ENCODE measurements around the gene TMX3.

The TMX3 gene

GRCh38 chr18:68665628-68666027, 49.3 kb downstream of the TMX3 start:
- no peaks in the 10 kb centered on the region for H3K27me3 ChIP-seq (ENCODE audit: insufficient read depth, low read length)
- H3K27ac ChIP-seq (ENCODE audit: low read depth, low read length): no peak overlapping the region
- H3K4me1 ChIP-seq (ENCODE audit: insufficient read depth, low read length): no peaks in the 10 kb centered on the region
- 97% methylated on average over 1 of the region's 1 CpG for WGBS
- H3K9me3 ChIP-seq (ENCODE audit: insufficient read depth, low read depth, low read length): no peaks in the 10 kb centered on the region
- H3K9ac ChIP-seq (ENCODE audit: low read depth, low read length): no peak overlapping the region
- H3K4me3 ChIP-seq (ENCODE audit: low read length): no peak overlapping the region
- no peaks in the 10 kb centered on the region for H3K36me3 ChIP-seq (ENCODE audit: insufficient read depth, low read length)

GRCh38 chr18:68662754-68663153, 52.2 kb downstream of the TMX3 start:
- H3K27ac ChIP-seq (ENCODE audit: low read depth, low read length): no peak overlapping the region
- H3K9ac ChIP-seq (ENCODE audit: low read depth, low read length): no peak overlapping the region
- WGBS: 100% methylated on average over 1 of the region's 4 CpGs
- no peaks in the 10 kb centered on the region for H3K36me3 ChIP-seq (ENCODE audit: insufficient read depth, low read length)
- H3K4me1 ChIP-seq (ENCODE audit: insufficient read depth, low read length): no peaks in the 10 kb centered on the region
- H3K4me3 ChIP-seq (ENCODE audit: low read length): no peak overlapping the region
- H3K27me3 ChIP-seq (ENCODE audit: insufficient read depth, low read length): no peaks in the 10 kb centered on the region
- no peaks in the 10 kb centered on the region for H3K9me3 ChIP-seq (ENCODE audit: insufficient read depth, low read depth, low read length)

- Histone ChIP-seq H3K27ac (ENCODE audit: low read depth, low read length) (no peak overlapping the region), H3K9ac (ENCODE audit: low read depth, low read length) (no peak overlapping the region), H3K9me3 (ENCODE audit: insufficient read depth, low read depth, low read length) (no peaks in the 10 kb centered on the region), H3K4me1 (ENCODE audit: insufficient read depth, low read length) (no peaks in the 10 kb centered on the region), H3K36me3 (ENCODE audit: insufficient read depth, low read length) (no peaks in the 10 kb centered on the region), H3K27me3 (ENCODE audit: insufficient read depth, low read length) (no peaks in the 10 kb centered on the region), H3K4me3 (ENCODE audit: low read length) (no peak overlapping the region)
- 86% methylated on average over 4 of the region's 5 CpGs for WGBS
Observed at GRCh38 chr18:68660354-68661183, 54.3 kb downstream of the TMX3 start.

GRCh38 chr18:68648191-68648590, 66.7 kb downstream of the TMX3 start:
- H3K36me3 ChIP-seq (ENCODE audit: insufficient read depth, low read length): no peaks in the 10 kb centered on the region
- no peaks in the 10 kb centered on the region for H3K27me3 ChIP-seq (ENCODE audit: insufficient read depth, low read length)
- H3K4me1 ChIP-seq (ENCODE audit: insufficient read depth, low read length): no peaks in the 10 kb centered on the region
- no peaks in the 10 kb centered on the region for H3K9me3 ChIP-seq (ENCODE audit: insufficient read depth, low read depth, low read length)
- no peak overlapping the region for H3K27ac ChIP-seq (ENCODE audit: low read depth, low read length)
- H3K4me3 ChIP-seq (ENCODE audit: low read length): no peak overlapping the region
- no peak overlapping the region for H3K9ac ChIP-seq (ENCODE audit: low read depth, low read length)

GRCh38 chr18:68642003-68642402, 72.9 kb downstream of the TMX3 start:
- 87% methylated on average over 3 of the region's 3 CpGs for WGBS
- H3K4me3 ChIP-seq (ENCODE audit: low read length): no peak overlapping the region
- H3K27me3 ChIP-seq (ENCODE audit: insufficient read depth, low read length): no peaks in the 10 kb centered on the region
- H3K27ac ChIP-seq (ENCODE audit: low read depth, low read length): no peak overlapping the region
- no peak overlapping the region for H3K9ac ChIP-seq (ENCODE audit: low read depth, low read length)
- no peaks in the 10 kb centered on the region for H3K9me3 ChIP-seq (ENCODE audit: insufficient read depth, low read depth, low read length)
- H3K4me1 ChIP-seq (ENCODE audit: insufficient read depth, low read length): no peaks in the 10 kb centered on the region
- H3K36me3 ChIP-seq (ENCODE audit: insufficient read depth, low read length): no peaks in the 10 kb centered on the region

GRCh38 chr18:68640861-68641260, 74.0 kb downstream of the TMX3 start:
- H3K9me3 ChIP-seq (ENCODE audit: insufficient read depth, low read depth, low read length): no peaks in the 10 kb centered on the region
- H3K27me3 ChIP-seq (ENCODE audit: insufficient read depth, low read length): no peaks in the 10 kb centered on the region
- H3K4me1 ChIP-seq (ENCODE audit: insufficient read depth, low read length): no peaks in the 10 kb centered on the region
- no peaks in the 10 kb centered on the region for H3K36me3 ChIP-seq (ENCODE audit: insufficient read depth, low read length)
- no peak overlapping the region for H3K4me3 ChIP-seq (ENCODE audit: low read length)
- H3K27ac ChIP-seq (ENCODE audit: low read depth, low read length): no peak overlapping the region
- no peak overlapping the region for H3K9ac ChIP-seq (ENCODE audit: low read depth, low read length)

- Histone ChIP-seq H3K27ac (ENCODE audit: low read depth, low read length) (no peak overlapping the region), H3K9ac (ENCODE audit: low read depth, low read length) (no peak overlapping the region), H3K36me3 (ENCODE audit: insufficient read depth, low read length) (no peaks in the 10 kb centered on the region), H3K4me3 (ENCODE audit: low read length) (no peak overlapping the region), H3K4me1 (ENCODE audit: insufficient read depth, low read length) (no peaks in the 10 kb centered on the region), H3K9me3 (ENCODE audit: insufficient read depth, low read depth, low read length) (no peaks in the 10 kb centered on the region), H3K27me3 (ENCODE audit: insufficient read depth, low read length) (no peaks in the 10 kb centered on the region)
- 93% methylated on average over 6 of the region's 6 CpGs for WGBS
Observed at GRCh38 chr18:68638613-68639012, 76.3 kb downstream of the TMX3 start.

- no peaks in the 10 kb centered on the region for H3K27me3 ChIP-seq (ENCODE audit: insufficient read depth, low read length)
- H3K27ac ChIP-seq (ENCODE audit: low read depth, low read length): no peak overlapping the region
- H3K4me1 ChIP-seq (ENCODE audit: insufficient read depth, low read length): no peaks in the 10 kb centered on the region
- H3K36me3 ChIP-seq (ENCODE audit: insufficient read depth, low read length): no peaks in the 10 kb centered on the region
- no peak overlapping the region for H3K4me3 ChIP-seq (ENCODE audit: low read length)
- H3K9ac ChIP-seq (ENCODE audit: low read depth, low read length): no peak overlapping the region
- no peaks in the 10 kb centered on the region for H3K9me3 ChIP-seq (ENCODE audit: insufficient read depth, low read depth, low read length)
Observed at GRCh38 chr18:68627812-68628211, 87.1 kb downstream of the TMX3 start.

Measured in HUES64 (cell line).